HG03571 (cell line): Measurements from ENCODE around the gene GRID1.

ENCODE experiments used
- ATAC-seq: cut with Tn5 transposase; IDR thresholded peaks from one replicate; pipeline ENCODE4 v1.9.1; 2021; ENCODE audit not compliant: unreplicated experiment

Gene GRID1

DNA sequence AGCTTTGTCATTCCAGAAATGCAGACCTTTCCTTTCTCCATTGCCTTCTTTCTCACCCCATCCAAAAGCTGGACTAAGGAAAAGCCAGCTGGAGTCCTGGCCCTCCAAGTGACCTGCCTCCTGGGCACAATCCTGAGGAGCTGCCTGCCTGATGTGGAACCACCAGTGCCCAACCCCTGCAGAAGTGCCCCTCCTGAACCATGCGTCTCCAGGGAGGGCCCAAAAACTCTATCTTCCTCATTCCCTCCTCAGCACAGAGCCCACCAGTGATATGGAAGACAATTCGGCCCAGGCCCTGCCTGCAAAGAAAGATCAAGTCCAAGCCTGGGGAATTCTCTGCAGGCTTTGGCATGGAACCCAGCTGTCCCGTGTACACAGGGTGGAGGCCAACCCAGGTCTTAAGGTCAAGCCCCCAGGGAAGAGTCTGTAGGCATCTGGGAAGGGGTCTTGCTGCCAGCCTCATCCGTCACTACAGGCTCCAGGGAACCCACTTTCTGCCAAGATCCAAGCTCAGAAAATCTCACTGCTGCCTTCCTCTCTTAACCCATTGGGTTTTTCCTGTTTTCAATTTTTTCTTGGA, 3.5 kb upstream of the GRID1 start:
- ATAC-seq: no peak

DNA sequence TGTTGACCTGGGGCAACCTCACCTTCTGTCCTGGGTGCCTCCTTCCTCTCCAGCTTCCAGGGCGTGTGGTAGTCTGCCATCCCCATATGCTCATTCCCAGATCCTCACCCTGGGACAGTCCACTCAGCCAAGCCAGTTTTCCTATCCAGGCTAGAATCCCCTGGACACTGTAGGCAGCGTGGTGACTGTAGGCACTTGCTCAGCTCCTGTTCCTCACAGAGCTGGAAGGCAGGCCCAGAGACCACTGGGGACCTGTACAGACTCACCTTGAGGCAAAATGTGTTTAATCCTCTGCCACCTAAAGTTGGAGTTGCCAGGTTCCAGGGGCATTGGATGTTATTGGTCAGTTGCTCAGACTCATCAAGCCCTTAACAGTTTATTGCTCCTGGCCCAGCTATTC, 2.4 kb upstream of the GRID1 start:
- ATAC-seq: no peak

DNA sequence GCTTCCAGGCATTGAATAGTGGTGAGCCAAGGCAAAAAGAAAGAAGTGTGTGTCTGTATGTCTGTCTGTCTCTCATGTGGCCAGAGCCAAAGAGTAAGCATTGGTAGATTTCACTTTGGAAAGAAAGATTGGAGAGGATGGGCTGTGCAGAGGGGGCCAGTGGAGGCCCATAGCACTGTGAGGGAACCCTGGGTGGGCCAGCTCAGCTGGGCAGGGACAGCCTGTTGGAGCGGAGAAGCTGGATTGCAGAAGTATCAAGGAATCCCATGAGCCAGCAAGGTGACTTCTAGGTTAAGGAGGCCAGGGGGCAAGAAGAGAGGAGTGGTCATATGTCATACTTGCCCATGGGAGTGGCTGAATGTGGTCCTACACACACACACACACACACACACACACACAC, 1.5 kb upstream of the GRID1 start:
- ATAC-seq: no peak

DNA sequence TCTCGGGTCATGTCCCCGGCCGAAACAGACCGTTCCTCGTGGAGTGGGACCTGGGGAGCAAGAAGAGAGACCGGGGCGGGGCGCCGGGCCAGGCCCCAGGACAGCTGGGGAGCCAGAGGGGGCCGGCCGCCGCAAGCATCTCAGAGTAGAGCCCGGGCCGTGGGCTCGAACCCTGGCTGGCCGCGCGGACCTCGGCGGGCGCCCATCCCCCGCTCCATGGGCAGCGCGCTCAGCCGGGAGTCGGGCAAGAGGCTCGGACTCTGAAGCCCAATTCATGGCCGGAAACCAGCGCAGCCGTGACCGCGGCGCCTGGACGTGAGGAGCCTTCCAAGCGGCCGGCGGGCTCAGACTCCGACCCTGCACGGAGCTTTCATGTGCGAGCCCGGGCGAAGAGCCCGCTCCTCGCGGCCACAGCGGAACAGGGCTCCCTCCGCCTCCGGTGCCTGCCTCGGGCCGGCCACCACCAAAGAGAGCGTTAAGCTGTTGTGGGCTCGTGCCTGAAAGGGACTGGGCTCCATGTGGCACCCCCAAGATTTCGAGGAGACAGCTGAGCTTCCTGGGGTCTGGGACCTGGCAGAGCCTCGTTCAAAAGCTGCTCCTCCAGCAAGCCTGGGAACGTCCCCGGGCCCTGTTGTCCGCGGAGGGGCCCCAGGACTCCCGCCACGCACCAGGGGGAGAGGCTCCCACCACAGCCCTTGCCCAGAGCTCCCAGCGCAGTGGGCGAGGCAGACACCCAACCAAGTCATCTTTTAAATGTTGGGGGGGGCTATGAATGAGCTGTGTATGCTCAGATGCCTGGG, 757 bp upstream of the GRID1 start:
- ATAC-seq: no peak

DNA sequence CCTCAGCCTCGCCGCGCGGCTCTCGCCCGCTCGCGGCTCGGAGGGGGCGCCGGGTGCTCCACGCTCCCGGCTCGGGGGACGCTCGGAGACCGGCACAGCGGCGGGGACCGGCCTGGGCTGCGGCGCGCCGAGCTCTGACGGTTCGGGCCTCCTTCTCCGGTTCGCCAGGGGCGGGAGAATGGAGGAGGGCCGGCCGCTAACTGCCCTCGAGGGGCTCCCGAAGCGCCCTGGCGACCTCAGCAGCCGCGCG, 232 bp upstream of the GRID1 start:
- ATAC-seq: no peak

DNA sequence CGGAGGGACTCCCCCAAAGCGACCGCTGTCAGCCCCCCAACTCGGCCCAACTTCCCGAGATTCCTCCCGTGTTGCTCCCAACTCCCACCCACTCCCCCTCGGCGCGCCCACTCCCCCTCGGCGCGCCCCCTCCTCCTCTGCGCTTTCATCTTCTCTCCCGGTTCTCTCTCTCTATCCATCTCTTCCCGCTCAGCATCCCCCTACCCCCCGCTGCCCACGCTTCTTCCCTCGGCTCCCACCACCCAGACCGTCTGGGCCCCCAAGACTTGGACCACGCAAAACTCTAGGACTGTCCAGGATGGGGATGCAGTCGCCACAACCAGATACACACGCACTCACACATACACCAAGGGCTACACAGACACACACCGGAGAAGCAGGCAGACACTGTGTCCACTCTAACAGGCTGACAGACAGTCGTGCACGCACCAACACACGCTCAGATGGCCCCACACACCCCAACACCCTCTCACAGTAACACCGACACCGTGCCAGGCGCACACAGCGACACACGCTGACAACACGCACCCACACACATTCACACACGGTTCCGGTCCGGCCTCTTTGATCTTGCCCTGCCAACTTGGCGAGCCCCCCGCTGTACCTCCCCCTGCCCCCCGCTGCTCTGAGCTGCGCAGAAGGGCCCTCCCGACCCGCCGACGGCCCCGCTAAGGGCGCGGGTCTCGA, 1.1 kb downstream of the GRID1 start:
- no peak for ATAC-seq

DNA sequence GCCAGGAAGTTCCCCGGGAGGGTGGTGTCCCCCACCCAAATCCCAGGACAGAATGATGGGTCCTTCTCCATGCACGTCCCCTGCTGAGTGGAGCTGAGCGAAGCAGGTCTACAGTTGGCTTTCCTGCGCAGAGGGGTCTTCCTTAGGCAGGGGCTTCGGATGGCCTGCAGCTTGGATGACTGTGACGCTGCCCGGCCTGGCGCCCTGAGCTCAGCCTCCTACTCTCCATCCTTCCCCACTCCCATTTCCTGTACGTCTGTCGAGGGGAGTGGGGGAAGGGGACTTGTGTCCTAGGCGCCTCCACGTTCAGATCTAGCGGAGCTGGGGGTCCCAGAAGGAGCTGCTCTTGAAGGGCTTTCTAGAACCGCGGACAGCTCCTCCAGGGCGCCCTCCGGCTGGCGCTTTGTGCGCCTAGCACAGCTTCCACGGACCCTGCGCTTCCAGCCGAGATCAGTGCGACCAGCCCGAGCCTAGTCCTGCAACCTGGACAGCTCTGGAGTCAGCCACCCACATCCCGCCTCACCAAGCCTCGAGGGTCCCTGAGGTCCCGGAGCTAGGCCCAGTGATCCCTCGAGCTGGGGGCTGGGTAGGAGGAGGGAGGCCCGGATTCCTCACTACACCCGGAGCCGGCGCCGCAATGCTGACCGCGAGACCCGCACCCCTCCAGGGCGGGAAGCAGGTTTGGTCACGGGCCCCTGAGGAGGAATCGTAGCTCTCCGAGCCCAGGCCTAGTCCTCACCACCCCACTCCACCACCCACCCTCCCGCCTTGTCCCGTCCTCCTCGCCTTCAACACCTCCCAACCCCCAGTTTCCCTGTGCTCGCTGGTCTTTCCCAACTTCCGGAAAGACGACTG, 1.9 kb downstream of the GRID1 start:
- no peak for ATAC-seq

DNA sequence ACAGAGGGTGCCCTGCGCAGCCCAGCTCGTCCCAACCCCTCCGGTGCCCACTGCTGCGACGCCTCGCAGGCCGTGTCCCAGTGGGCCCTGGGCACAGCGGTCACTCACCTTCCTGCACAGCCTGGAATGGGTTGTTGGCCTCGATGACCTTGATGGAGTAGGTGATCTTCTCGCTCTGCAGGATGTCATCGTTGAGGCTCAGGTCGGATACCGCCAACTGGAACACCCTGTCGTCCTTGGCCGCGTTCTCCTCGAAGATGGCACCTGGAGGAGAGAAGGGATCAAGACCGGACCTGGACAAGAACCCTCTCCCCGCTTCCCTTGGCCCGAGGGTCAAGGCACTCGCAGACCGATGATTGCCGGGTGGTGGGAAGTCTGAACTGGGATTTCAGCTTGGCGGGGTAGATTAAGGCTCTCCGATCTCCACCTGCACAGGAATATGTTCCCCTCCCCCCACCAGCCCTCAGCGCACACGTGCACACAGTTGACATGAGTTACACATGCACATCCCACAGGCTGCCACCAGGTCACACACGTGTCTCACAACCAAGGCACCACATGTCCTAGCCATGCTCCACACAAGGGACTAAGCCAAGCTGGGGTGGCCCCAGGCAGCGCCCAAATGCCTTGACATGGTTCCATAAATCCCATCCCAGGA, 2.6 kb downstream of the GRID1 start:
- no peak for ATAC-seq

DNA sequence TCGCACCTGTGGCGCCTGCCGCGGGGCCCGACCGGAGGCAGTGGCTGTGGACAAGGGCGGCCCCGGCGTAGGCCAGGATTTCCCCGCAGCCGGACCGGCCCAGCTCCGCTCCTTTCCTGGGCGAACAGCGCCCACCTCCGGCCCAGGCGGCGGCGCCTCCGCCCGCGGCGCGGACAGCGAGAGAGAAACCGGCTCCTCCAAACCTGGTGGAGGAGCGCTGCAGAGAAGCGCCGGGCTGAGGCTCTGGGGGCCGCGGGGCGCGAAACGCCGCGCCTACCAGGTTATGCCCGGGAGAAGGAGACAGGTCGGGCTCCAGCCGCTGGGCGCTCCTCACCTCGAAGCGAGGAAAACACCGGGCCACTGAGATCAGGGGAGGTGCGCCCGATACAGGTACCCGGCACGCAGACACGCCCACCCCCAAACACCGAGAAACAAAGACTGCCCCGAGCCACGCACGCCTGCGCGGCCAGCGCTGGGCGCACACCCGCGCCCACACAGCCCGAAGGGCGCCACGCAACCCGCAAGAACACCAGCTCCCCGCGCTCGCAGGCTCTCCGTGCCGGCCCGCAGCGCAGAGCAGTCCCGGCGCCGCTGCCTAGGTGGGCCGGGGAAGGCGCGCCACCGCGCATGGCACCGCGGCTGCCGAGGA, 3.3 kb downstream of the GRID1 start:
- ATAC-seq: no peak

DNA sequence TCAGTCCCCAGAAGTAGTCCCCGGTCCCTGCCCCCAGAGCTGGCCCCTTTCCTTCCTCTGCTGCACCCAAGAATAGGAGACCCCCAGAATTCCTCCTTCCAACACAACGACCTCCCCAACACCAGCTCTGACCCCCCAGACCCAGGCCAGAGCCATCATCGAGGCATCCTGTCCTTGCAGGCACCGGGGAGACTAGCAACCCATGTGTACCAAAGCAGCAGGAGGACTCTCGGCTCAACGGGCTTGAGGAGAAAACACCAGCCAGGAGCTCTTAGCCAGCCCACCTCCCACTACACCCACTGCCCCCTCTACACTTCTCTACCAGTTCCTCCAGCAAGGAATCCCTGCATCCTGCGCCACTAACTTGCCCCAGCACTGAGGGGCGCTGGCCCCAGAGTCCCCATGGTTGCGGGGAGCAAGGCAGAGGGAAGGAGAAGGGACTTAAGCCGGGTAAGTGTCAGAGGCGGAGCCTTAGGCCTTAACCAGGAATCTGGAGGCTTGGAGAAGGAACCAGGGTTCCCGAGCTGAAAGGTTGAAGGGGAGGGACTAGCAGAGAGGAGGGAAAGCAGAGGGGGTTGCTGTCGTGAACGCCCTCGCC, 3.9 kb downstream of the GRID1 start:
- ATAC-seq: no peak

DNA sequence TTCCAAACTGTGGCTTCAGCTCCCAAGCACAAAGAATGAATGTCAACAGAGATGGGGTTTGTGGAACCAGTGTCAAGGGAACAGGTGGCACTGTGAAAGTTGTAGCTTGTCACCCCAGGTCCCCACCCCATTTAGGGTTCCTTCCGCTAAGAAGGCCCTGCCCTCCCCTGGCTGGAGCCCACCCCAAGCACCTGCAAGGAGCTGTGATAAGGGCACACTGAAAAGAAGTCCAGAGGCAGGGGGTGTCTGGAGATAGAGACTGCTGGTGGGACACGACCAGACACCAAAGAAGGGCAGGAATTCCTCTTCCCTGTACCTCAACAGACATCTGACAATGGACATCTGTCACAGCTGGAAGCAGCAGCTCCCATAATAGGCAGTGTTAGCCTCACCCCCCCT, 4.5 kb downstream of the GRID1 start:
- ATAC-seq: no peak

DNA sequence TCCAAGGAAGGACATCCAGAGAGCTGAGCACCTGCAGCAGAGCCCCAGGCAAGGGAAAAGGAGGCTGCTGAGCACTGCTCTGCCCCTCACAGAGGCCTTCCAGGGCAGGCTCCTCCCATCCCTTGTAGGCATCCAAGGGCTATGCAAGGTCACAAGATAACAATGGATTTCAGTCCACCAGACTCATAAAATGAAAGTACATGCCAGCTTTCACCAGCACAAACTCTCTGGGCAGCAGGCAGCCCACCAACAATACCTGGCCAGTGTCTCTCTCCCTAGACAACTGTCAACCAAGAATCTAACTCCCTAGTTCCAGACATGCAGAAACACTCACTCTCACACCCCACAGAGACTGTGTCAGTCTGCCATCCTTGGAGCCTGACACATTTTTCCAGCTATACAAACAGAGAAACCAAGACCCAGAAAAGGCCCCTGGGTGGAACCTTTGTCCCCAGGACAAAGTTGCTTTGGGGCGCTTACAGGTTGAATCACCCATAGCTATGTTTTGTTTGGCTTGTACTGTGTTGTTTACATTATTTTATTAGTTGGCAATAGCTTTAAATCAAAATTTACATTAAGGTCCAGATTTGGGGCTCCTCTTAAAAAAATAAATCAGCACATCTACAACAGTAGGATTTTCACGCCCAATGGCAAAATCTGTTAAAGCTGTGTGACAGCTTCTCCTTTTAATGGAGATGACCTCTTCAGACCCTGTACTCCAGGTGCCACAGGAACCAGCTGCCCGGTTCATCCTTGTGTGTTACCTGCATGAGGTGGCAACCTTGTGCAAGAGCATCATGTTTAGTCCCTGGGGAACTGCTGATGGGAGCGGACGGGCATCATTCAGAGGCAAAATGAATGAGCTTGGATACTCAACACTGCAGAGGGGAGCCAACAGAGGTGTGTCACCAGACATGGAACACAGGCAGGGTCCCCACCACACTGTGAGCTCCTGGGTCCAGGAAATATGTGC, 5.2 kb downstream of the GRID1 start:
- no peak for ATAC-seq

DNA sequence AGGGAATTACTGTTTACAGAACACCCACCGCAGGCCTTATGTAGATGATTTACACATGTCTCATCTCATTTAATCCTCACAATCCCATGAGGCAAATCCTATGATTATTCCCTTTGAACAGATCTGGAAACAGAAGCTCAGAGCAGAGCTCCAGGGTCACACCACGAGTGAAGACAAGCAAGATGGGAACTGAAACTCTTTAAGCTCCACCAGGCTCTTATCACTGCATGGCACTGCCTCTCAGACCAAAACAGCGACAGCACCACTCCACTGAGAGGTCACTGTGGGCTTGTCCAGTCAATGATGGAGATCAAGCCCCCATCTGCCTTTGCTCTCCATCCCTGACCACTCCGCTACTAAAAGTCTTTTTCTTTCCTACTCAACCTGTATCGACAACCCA, 5.9 kb downstream of the GRID1 start:
- no peak for ATAC-seq

DNA sequence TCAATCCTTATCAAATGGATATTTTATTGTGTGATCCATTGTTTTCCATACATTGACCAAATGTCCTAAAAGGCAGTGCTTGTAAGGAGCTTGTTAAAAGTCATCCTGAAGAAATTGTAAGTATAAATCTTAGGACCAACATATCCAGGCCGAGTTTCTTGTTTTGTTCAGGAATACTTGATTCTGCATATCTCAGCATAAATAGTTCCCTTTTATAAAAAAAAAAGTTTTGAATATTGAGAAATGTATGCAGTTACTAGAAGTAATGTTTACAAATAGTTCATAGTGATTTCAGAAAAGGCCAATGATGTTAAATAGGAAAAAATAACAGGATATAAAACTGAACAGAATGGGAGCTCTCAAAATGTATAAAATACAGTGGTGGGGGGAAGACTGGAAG, 6.6 kb downstream of the GRID1 start:
- no peak for ATAC-seq

DNA sequence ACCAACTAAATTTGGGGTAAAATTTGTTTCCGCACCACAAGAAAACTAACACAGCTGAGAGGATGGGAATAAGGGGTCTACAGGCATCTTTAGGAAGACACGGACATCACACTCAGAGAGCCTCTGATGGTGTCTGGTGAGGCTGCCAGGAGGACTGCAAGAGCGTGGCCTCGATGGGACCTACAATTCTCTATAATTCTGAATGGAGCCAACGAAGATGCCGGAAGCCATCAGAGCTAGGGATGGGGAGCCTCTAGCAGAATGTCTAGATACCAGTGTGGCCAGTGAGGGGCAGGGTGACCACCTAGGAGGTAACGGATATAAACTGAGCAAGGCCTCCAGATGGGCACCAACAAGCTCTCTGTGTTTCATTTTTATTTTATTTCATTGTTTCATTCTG, 7.5 kb downstream of the GRID1 start:
- no peak for ATAC-seq

DNA sequence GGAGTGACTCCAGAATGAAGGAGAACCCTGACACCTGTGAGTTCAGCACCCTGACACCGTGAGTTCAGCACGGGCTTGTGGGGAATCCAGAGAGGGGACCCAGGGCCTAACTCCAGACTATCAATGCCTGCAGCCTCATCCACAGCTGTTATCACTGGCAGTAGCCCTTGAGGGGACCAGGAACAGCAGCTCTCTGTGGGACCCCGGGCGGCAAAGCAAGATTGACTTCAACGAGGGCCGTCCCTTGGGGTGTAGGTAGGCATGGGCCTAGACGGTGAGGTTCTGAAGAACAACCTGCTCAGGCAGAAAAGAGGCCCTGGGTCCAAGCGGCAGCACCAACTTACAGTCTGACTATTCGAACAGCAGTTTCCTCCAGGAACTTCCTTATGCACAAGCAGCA, 8.9 kb downstream of the GRID1 start:
- ATAC-seq: no peak

DNA sequence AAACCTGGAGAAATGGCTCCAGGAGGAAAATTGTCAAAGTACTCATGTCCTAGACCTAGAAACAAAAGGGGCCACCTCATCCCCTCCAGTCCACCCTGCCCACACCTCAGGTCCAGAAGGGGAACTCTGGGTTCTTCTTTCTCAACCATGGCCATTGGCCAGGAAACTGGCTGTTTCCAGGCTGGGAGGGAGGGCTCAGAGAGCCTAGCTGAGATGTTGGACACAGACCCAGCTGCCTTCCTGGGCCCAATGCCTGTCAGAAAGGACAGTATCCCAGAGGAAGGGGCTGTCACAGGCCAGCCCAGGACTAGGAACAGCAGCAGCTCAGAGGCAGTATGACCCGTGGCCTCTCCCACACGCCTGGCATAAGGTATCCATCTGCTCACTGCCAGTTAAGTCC, 9.6 kb downstream of the GRID1 start:
- ATAC-seq: no peak

DNA sequence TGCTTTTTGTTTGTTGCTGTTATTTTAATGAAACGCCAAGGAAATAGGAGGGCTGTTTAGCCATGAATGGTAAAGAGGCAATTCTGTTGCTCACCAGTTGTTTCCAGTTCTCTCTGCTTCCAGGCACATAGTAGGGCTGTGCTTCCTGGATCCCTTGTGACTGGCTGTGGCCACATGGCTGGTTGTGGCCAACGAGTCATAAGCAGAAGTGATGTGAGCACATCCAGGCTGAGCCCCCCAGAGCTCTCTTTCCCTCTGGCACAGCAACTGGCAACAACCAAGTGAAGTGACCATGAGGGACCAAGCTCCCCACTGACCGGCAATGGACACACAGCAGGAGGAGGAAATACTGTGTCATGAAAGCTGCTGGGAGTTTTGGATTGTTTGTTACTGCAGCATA, 10.3 kb downstream of the GRID1 start:
- ATAC-seq: no peak

DNA sequence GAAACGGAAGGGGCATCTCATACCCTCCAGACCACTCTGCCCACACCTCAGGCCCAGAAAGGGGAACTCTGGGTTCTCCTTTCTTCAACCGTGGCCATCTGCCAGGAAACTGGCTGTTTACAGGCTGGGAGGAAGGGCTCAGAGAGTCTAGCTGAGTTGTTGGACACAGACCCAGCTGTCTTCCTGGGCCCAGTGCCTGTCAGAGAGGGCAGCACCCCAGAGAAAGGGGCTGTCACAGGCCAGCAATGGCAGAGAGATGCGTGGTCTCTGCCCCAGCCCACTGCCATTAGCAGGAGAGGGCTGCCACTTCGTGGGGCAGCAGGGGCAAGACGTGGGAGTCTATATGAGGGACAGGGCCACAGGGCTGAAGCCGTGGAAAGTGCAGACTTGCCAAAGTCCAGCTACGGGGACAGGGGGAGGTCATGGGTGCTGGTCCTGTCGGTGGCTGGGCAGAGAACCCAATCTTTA, 11.0 kb downstream of the GRID1 start:
- no peak for ATAC-seq
